Smooth muscle cell (in vitro differentiated cells): ENCODE results near the gene TEX2. TPM values are rescaled to one million over a fixed set of nuclear protein-coding genes. Genes with fewer than 3 reads are reported as not detected.

Experiments used
- DNase-seq: peaks from one replicate; lab custom pipeline; 2025; ENCODE audit not compliant: unreplicated experiment; lab: John Stamatoyannopoulos, UW
- H2AFZ ChIP-seq: fragments of 200-600 bp; sonication (generic); 2 replicates; pipeline ENCODE4 v1.6.0; 2016; ENCODE audit warnings: antibody characterized with exemption, low read depth, mild to moderate bottlenecking
- H3F3A ChIP-seq: fragments of 200-600 bp; sonication (generic); 2 replicates; pipeline ENCODE4 v1.6.0; 2017; ENCODE audit warnings: antibody characterized with exemption, low read depth
- H3K27ac ChIP-seq: fragments of 200-600 bp; sonication (generic); 2 replicates; pipeline ENCODE4 v1.5.1; 2016; ENCODE audit warnings: low read depth, mild to moderate bottlenecking
- H3K27me3 ChIP-seq: fragments of 200-600 bp; sonication (generic); 2 replicates; pipeline ENCODE4 v1.6.1; 2016; ENCODE audit warnings: low read depth, mild to moderate bottlenecking
- H3K36me3 ChIP-seq: fragments of 200-600 bp; sonication (generic); 2 replicates; pipeline ENCODE4 v1.5.1; 2016; ENCODE audit warnings: low read depth
- H3K4me1 ChIP-seq: fragments of 200-600 bp; sonication (generic); 2 replicates; pipeline ENCODE4 v1.5.1; 2016; ENCODE audit warnings: low read depth
- H3K4me2 ChIP-seq: fragments of 200-600 bp; sonication (generic); 2 replicates; pipeline ENCODE4 v1.6.0; 2016; ENCODE audit warnings: mild to moderate bottlenecking
- H3K4me3 ChIP-seq: fragments of 200-600 bp; sonication (generic); 2 replicates; pipeline ENCODE4 v1.5.1; 2016; ENCODE audit warnings: mild to moderate bottlenecking
- H3K79me2 ChIP-seq: fragments of 200-600 bp; sonication (generic); 2 replicates; pipeline ENCODE4 v1.6.0; 2016; ENCODE audit warnings: low read depth, mild to moderate bottlenecking
- H3K9ac ChIP-seq: fragments of 200-600 bp; sonication (generic); 2 replicates; pipeline ENCODE4 v1.6.0; 2016; ENCODE audit warnings: low read depth
- H3K9me3 ChIP-seq: fragments of 200-600 bp; sonication (generic); replicated peaks from 2 replicates; pipeline ENCODE4 v1.5.1; 2016; ENCODE audit warnings: low read depth
- H4K20me1 ChIP-seq: fragments of 200-600 bp; sonication (generic); 2 replicates; pipeline ENCODE4 v1.6.0; 2016; ENCODE audit warnings: low read depth
- CTCF ChIP-seq: fragments of 200-600 bp; sonication (generic); IDR thresholded peaks from 2 replicates; pipeline ENCODE4 v1.5.1; 2017; ENCODE audit warnings: borderline replicate concordance, mild to moderate bottlenecking, antibody characterized with exemption; ENCODE audit not compliant: insufficient read depth, poor library complexity, severe bottlenecking
- WGBS: methylation state at CpG from one replicate; pipeline ENCODE4 v1.1.7; 2016; ENCODE audit warnings: low lambda C conversion rate; 5-methylcytosine and 5-hydroxymethylcytosine counted together
- polyA plus RNA-seq: library from polyadenylated mRNA; unstranded; fragments of >200 nt; fragmentation: Nextera tagmentation; extraction: Ambion mirVana; gene quantifications from 2 replicates; pipeline ENCODE4 v1.2.1, GENCODE V29; 2016
- total RNA-seq: library from RNA; depleted of rRNA; stranded (reverse); fragments of >200 nt; gene quantifications from 2 replicates; pipeline ENCODE4 v1.2.3, GENCODE V29; 2014

TEX2 gene
- total and polyA plus RNA-seq, 2 experiments from 2014 or later: 8.6 to 26.2 TPM

- H2AFZ ChIP-seq: no peak overlapping the region
- H3K27ac ChIP-seq: no peak overlapping the region
- no peaks in the 10 kb centered on the region for H3K27me3 ChIP-seq
- no peak overlapping the region for H3K4me2 ChIP-seq
- H3K4me1 ChIP-seq: peaks cover 12% of the 10 kb centered on the region
- WGBS: 94% methylated on average over 4 of the region's 4 CpGs
- no peak for TF ChIP-seq CTCF
- H3K9ac ChIP-seq: no peak overlapping the region
- H3F3A ChIP-seq: peaks cover under 1% of the 10 kb centered on the region
- DNase-seq: no peak
- H3K4me3 ChIP-seq: no peak overlapping the region
- peaks cover 9% of the 10 kb centered on the region for H4K20me1 ChIP-seq
- H3K79me2 ChIP-seq: peaks cover 84% of the 10 kb centered on the region
- H3K9me3 ChIP-seq: no peaks in the 10 kb centered on the region
- H3K36me3 ChIP-seq: no peaks in the 10 kb centered on the region
Measured at GRCh38 chr17:64250233-64250835, 12.7 kb downstream of the TEX2 start.

GRCh38 chr17:64247836-64248235 is 15.2 kb downstream of the TEX2 start:
- Histone ChIP-seq H3K79me2 (peaks cover 62% of the 10 kb centered on the region), H3K4me1 (peaks cover 19% of the 10 kb centered on the region), H3K4me2 (no peak overlapping the region)

GRCh38 chr17:64245218-64246145 is 17.6 kb downstream of the TEX2 start:
- Histone ChIP-seq H3K36me3 (no peaks in the 10 kb centered on the region), H3K79me2 (peaks cover 52% of the 10 kb centered on the region), H3K4me1 (peaks cover 37% of the 10 kb centered on the region), H2AFZ (no peak overlapping the region), H3K4me3 (no peak overlapping the region), H3K9me3 (no peaks in the 10 kb centered on the region), H3K9ac (no peak overlapping the region), H4K20me1 (peaks cover 4% of the 10 kb centered on the region), H3K27ac (peak overlapping the region; percentile 75), H3K4me2 (peak overlapping the region; percentile 52), H3F3A (peaks cover 25% of the 10 kb centered on the region), H3K27me3 (no peaks in the 10 kb centered on the region)
- 64% methylated on average over 11 of the region's 11 CpGs for WGBS
- DNase-seq: no peak
- TF ChIP-seq CTCF: no peak

More at GRCh38 chr17:64247836-64248235, 15.2 kb downstream of the TEX2 start:
- H3K9me3 ChIP-seq: no peaks in the 10 kb centered on the region
- H4K20me1 ChIP-seq: peaks cover 4% of the 10 kb centered on the region
- no peak for TF ChIP-seq CTCF
- peaks cover 12% of the 10 kb centered on the region for H3F3A ChIP-seq
- H2AFZ ChIP-seq: no peak overlapping the region
- H3K9ac ChIP-seq: no peak overlapping the region
- H3K4me3 ChIP-seq: no peak overlapping the region
- DNase-seq: no peak
- no peak overlapping the region for H3K27ac ChIP-seq
- WGBS: 86% methylated on average over 1 of the region's 1 CpG
- no peaks in the 10 kb centered on the region for H3K36me3 ChIP-seq
- H3K27me3 ChIP-seq: no peaks in the 10 kb centered on the region
